Keratinocyte (primary cell): ENCODE results near the gene WRAP73. TPM values are rescaled to one million over a fixed set of nuclear protein-coding genes. Genes with fewer than 3 reads are reported as not detected.

Experiments used
- DNase-seq: peaks from one replicate; pipeline ENCODE4 v3.0.0-alpha.2; 2011; ENCODE audit warnings: low read depth, missing footprints, low spot score
- FAIRE-seq: peaks from 2 replicates; lab custom pipeline; 2011; peaks lifted over from hg19 to GRCh38; lab: Jason Lieb, UNC
- H2AFZ ChIP-seq: 2 replicates; pipeline ENCODE4 v1.6.0; 2012; ENCODE audit warnings: low read length, control low read depth, inconsistent platforms; ENCODE audit not compliant: control insufficient read depth
- H3K27ac ChIP-seq: 2 replicates; pipeline ENCODE4 v1.5.1; 2011; ENCODE audit warnings: low read length; ENCODE audit not compliant: control insufficient read depth, insufficient read depth
- H3K27me3 ChIP-seq: 3 replicates; pipeline ENCODE4 v1.6.0; 2011; ENCODE audit warnings: low read length; ENCODE audit not compliant: control insufficient read depth, insufficient read depth; ENCODE audit errors: extremely low read depth
- H3K36me3 ChIP-seq, 2 experiments: 2 replicates in 1 of 2; 3 replicates in 1 of 2; pipeline ENCODE4 v1.5.1; 2011; ENCODE audit warnings: low read length in 2 of 2, mild to moderate bottlenecking in 1 of 2; ENCODE audit not compliant: control insufficient read depth in 2 of 2, insufficient read depth in 2 of 2; ENCODE audit errors: extremely low read depth in 1 of 2
- H3K4me1 ChIP-seq: 3 replicates; pipeline ENCODE4 v1.5.1; 2011; ENCODE audit warnings: low read length; ENCODE audit not compliant: control insufficient read depth, insufficient read depth; ENCODE audit errors: extremely low read depth
- H3K4me2 ChIP-seq: 3 replicates; pipeline ENCODE4 v1.6.0; 2011; ENCODE audit warnings: low read depth, low read length; ENCODE audit not compliant: control insufficient read depth, insufficient read depth; ENCODE audit errors: extremely low read depth
- H3K4me3 ChIP-seq, 3 experiments: fragments of 200-600 bp in 1 of 3; sonication (generic) in 1 of 3; 2 replicates in 2 of 3; 3 replicates in 1 of 3; pipeline ENCODE4 v1.5.1; 2011 to 2016; ENCODE audit warnings: low read length in 3 of 3, mild to moderate bottlenecking in 3 of 3, control low read depth in 2 of 3, inconsistent platforms in 1 of 3, low read depth in 1 of 3, mixed read lengths in 1 of 3, mixed run types in 1 of 3, moderate library complexity in 1 of 3; ENCODE audit not compliant: control insufficient read depth in 2 of 3, insufficient read depth in 2 of 3; ENCODE audit errors: extremely low read depth in 1 of 3
- H3K79me2 ChIP-seq: 2 replicates; pipeline ENCODE4 v1.6.0; 2012; ENCODE audit warnings: low read length; ENCODE audit not compliant: control insufficient read depth, insufficient read depth
- H3K9ac ChIP-seq: 3 replicates; pipeline ENCODE4 v1.6.0; 2011; ENCODE audit warnings: low read length; ENCODE audit not compliant: control insufficient read depth, insufficient read depth; ENCODE audit errors: extremely low read depth
- H3K9me1 ChIP-seq: 3 replicates; pipeline ENCODE4 v1.6.0; 2011; ENCODE audit warnings: low read length; ENCODE audit not compliant: control insufficient read depth, insufficient read depth; ENCODE audit errors: extremely low read depth
- H3K9me3 ChIP-seq: 2 replicates; pipeline ENCODE4 v1.5.1; 2012; ENCODE audit warnings: low read depth, low read length; ENCODE audit not compliant: control insufficient read depth
- H4K20me1 ChIP-seq: 3 replicates; pipeline ENCODE4 v1.6.0; 2011; ENCODE audit warnings: low read length; ENCODE audit not compliant: control insufficient read depth, insufficient read depth; ENCODE audit errors: extremely low read depth
- EZH2 ChIP-seq: IDR thresholded peaks from one replicate; pipeline ENCODE4 v1.6.1; 2012; ENCODE audit warnings: inconsistent platforms, mild to moderate bottlenecking, low read length, moderate library complexity
- dilution Hi-C: fragments of 300-500 bp; cut with MboI; formaldehyde crosslinking; loops from one replicate; pipeline ENCODE4 v1.7.0; 2020; ENCODE audit warnings: low sequenced_read_pairs; ENCODE audit not compliant: extremely low pct_ligation_motif_present
- polyA plus RNA-seq, 5 experiments: library from polyadenylated mRNA; depleted of rRNA in 3 of 5; stranded (reverse) in 3 of 5; stranded (forward) in 1 of 5; unstranded in 1 of 5; fragments of >200 nt; gene quantifications; 1 replicate in 1 of 5; 2 replicates in 3 of 5; 3 replicates in 1 of 5; pipeline versions ENCODE4 v1.2.1 to v1.2.3, GENCODE V29; 2011 to 2012; ENCODE audit warnings: missing spikeins in 2 of 5, low read depth in 1 of 5, low replicate concordance in 1 of 5
- TF ChIP-seq, protein P1 (sequence below), 3 experiments: IDR thresholded peaks in 1 of 3; conservative IDR thresholded peaks in 1 of 3; optimal IDR thresholded peaks in 1 of 3; 2 replicates in 2 of 3; 3 replicates in 1 of 3; pipeline versions ENCODE3 to v1.5.1; 2011; ENCODE audit warnings: low read length in 3 of 3, mild to moderate bottlenecking in 3 of 3, moderate library complexity in 2 of 3, control low read depth in 1 of 3, inconsistent platforms in 1 of 3; ENCODE audit not compliant: insufficient read depth in 2 of 3; ENCODE audit errors: extremely low read depth in 1 of 3

Gene WRAP73
- polyA plus RNA-seq, 1 donor (not counting 4 experiments of a cell fraction or from before 2014, with no cell fraction given): 18.9 TPM

- Histone ChIP-seq H4K20me1 (no peaks in the 10 kb centered on the region), H3K27me3 (peaks cover 47% of the 10 kb centered on the region), H3K4me3 (no peak overlapping the region), H3K9ac (no peak overlapping the region), H3K9me3 (no peaks in the 10 kb centered on the region), H2AFZ (no peak overlapping the region), H3K4me2 (no peak overlapping the region), H3K79me2 (peaks cover 6% of the 10 kb centered on the region), H3K4me1 (peaks cover 8% of the 10 kb centered on the region), H3K9me1 (no peaks in the 10 kb centered on the region), H3K27ac (no peak overlapping the region), H3K36me3 (peaks cover 0 to 4% of the 10 kb centered on the region in 2 experiments)
- dilution Hi-C loops: no loop called here
- DNase-seq: no peak
- no peak for FAIRE-seq
- peak; percentile 66 for TF ChIP-seq EZH2
- TF ChIP-seq, protein P1, sequence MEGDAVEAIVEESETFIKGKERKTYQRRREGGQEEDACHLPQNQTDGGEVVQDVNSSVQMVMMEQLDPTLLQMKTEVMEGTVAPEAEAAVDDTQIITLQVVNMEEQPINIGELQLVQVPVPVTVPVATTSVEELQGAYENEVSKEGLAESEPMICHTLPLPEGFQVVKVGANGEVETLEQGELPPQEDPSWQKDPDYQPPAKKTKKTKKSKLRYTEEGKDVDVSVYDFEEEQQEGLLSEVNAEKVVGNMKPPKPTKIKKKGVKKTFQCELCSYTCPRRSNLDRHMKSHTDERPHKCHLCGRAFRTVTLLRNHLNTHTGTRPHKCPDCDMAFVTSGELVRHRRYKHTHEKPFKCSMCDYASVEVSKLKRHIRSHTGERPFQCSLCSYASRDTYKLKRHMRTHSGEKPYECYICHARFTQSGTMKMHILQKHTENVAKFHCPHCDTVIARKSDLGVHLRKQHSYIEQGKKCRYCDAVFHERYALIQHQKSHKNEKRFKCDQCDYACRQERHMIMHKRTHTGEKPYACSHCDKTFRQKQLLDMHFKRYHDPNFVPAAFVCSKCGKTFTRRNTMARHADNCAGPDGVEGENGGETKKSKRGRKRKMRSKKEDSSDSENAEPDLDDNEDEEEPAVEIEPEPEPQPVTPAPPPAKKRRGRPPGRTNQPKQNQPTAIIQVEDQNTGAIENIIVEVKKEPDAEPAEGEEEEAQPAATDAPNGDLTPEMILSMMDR (optimal IDR thresholded peaks at IDR 0.05 in 1 of 3, IDR thresholded peaks at IDR 0.05 in 1 of 3, conservative IDR thresholded peaks at IDR 0.05 in 1 of 3; ENCODE audit: extremely low read depth in 1 of 3, insufficient read depth in 2 of 3, low read length in 3 of 3): no peak
These were observed 1.4 kb upstream of the WRAP73 start for GRCh38 chr1:3651026-3651929.

- Histone ChIP-seq H3K27ac (no peak overlapping the region), H3K79me2 (peaks cover 6% of the 10 kb centered on the region), H4K20me1 (no peaks in the 10 kb centered on the region), H3K4me2 (peak overlapping the region; percentile 96), H2AFZ (no peak overlapping the region), H3K4me1 (peaks cover 8% of the 10 kb centered on the region), H3K9ac (no peak overlapping the region), H3K4me3 (peak overlapping the region in 1 of 3 experiments; percentile 80), H3K9me3 (no peaks in the 10 kb centered on the region), H3K27me3 (peaks cover 47% of the 10 kb centered on the region), H3K36me3 (peaks cover 0 to 4% of the 10 kb centered on the region in 2 experiments), H3K9me1 (no peaks in the 10 kb centered on the region)
- DNase-seq (no peak), FAIRE-seq (no peak)
- dilution Hi-C loops: no loop called here
- TF ChIP-seq, protein P1 (optimal IDR thresholded peaks at IDR 0.05 in 1 of 3, IDR thresholded peaks at IDR 0.05 in 1 of 3, conservative IDR thresholded peaks at IDR 0.05 in 1 of 3; ENCODE audit: extremely low read depth in 1 of 3, insufficient read depth in 2 of 3, low read length in 3 of 3): no peak
- peak; percentile 54 for TF ChIP-seq EZH2
These were observed 534 bp upstream of the WRAP73 start for GRCh38 chr1:3650248-3651025.
